HG03175 (cell line): ENCODE results near the gene FRAS1.
"Not testable (repeated sequence)": the region's sequence is repeated elsewhere in the genome, so short reads cannot be mapped to it uniquely, and the experiment has no call there.

Experiments used
- ATAC-seq: cut with Tn5 transposase; IDR thresholded peaks from one replicate; pipeline ENCODE4 v1.9.1; 2021; ENCODE audit warnings: mild to moderate bottlenecking, moderate library complexity; ENCODE audit not compliant: unreplicated experiment

FRAS1 gene

GRCh38 chr4:78210694-78211410 is 153.7 kb downstream of the FRAS1 start:
- no peak for ATAC-seq

- ATAC-seq: no peak
Measured at GRCh38 chr4:78213218-78213617, 156.1 kb downstream of the FRAS1 start.

- no peak for ATAC-seq
Measured at GRCh38 chr4:78214078-78214477, 157.0 kb downstream of the FRAS1 start.

- ATAC-seq: no peak
Measured at GRCh38 chr4:78217557-78217956, 160.4 kb downstream of the FRAS1 start.

GRCh38 chr4:78218260-78218659 is 161.1 kb downstream of the FRAS1 start:
- no peak for ATAC-seq

GRCh38 chr4:78219825-78220224 is 162.7 kb downstream of the FRAS1 start:
- ATAC-seq: no peak

GRCh38 chr4:78220283-78220682 is 163.2 kb downstream of the FRAS1 start:
- ATAC-seq: no peak

GRCh38 chr4:78222575-78223186 is 165.6 kb downstream of the FRAS1 start:
- ATAC-seq: no peak

- no peak for ATAC-seq
Measured at GRCh38 chr4:78225236-78225635, 168.1 kb downstream of the FRAS1 start.

- no peak for ATAC-seq
Measured at GRCh38 chr4:78226279-78226678, 169.2 kb downstream of the FRAS1 start.

- no peak for ATAC-seq
Measured at GRCh38 chr4:78227411-78228057, 170.4 kb downstream of the FRAS1 start.

- no peak for ATAC-seq
Measured at GRCh38 chr4:78235800-78236199, 178.7 kb downstream of the FRAS1 start.

GRCh38 chr4:78237360-78237759 is 180.2 kb downstream of the FRAS1 start:
- no peak for ATAC-seq

- no peak for ATAC-seq
Measured at GRCh38 chr4:78242071-78242470, 184.9 kb downstream of the FRAS1 start.

- ATAC-seq: no peak
Measured at GRCh38 chr4:78244705-78245485, 187.8 kb downstream of the FRAS1 start.

GRCh38 chr4:78247536-78248285 is 190.6 kb downstream of the FRAS1 start:
- ATAC-seq: no peak

- no peak for ATAC-seq
Measured at GRCh38 chr4:78250500-78250899, 193.4 kb downstream of the FRAS1 start.

GRCh38 chr4:78252773-78253172 is 195.7 kb downstream of the FRAS1 start:
- ATAC-seq: not testable (repeated sequence)

- ATAC-seq: no peak
Measured at GRCh38 chr4:78254893-78255292, 197.8 kb downstream of the FRAS1 start.

- ATAC-seq: no peak
Measured at GRCh38 chr4:78265006-78265405, 207.9 kb downstream of the FRAS1 start.

GRCh38 chr4:78267790-78268189 is 210.7 kb downstream of the FRAS1 start:
- no peak for ATAC-seq
